ENCODE results near the gene RANBP9. TPM values are rescaled to one million over a fixed set of nuclear protein-coding genes. Genes with fewer than 3 reads are reported as not detected.

The RANBP9 gene
- total and polyA plus RNA-seq, 2 of the 13 experiments (the other 11 are each of a cell fraction or from before 2014, with no cell fraction given), result 26.6 to 30.6 TPM

GRCh38 chr6:13614926-13615791 is 96.5 kb downstream of the RANBP9 start, which contains the start of gene NOL7 (continued):
- TF ChIP-seq ZNF224 (CRISPR knock-in tag; IDR thresholded peaks at IDR 0.05), result no peak
- peak; percentile 81 for TF ChIP-seq FOSL2 (CRISPR knock-in tag; IDR thresholded peaks at IDR 0.05)
- TF ChIP-seq FIP1L1 (IDR thresholded peaks at IDR 0.05; ENCODE audit: borderline replicate concordance, insufficient read depth, low read depth, low read length), result no peak; the same call in 1 of the 2 replicates
- TF ChIP-seq ZBTB40 (IDR thresholded peaks at IDR 0.05), result peak; percentile 37; the same call in 1 of the 2 replicates
- TF ChIP-seq ZBTB40 (CRISPR knock-in tag; IDR thresholded peaks at IDR 0.05), result peak; percentile 93
- no peak; the same call in 1 of the 2 replicates for TF ChIP-seq SIX1 (CRISPR knock-in tag; IDR thresholded peaks at IDR 0.05; ENCODE audit: borderline replicate concordance)
- no peak; the same call in 1 of the 2 replicates for TF ChIP-seq DDIT3 (CRISPR knock-in tag; IDR thresholded peaks at IDR 0.05)
- peak; percentile 91; the same call in 1 of the 2 replicates for TF ChIP-seq ZNF256 (CRISPR knock-in tag; conservative IDR thresholded peaks at IDR 0.05)
- peak; percentile 93 for TF ChIP-seq ZNF616 (CRISPR knock-in tag; IDR thresholded peaks at IDR 0.05; ENCODE audit: low read depth)
- peak; percentile 68 for TF ChIP-seq CREB1 (IDR thresholded peaks at IDR 0.05)
- TF ChIP-seq CREB1 (CRISPR knock-in tag; IDR thresholded peaks at IDR 0.05), result peak; percentile 46; the same call in 1 of the 2 replicates
- TF ChIP-seq MBD4 (IDR thresholded peaks at IDR 0.05; ENCODE audit: borderline replicate concordance, low read length), result no peak
- peak; percentile 99 for TF ChIP-seq ZNF670 (CRISPR knock-in tag; IDR thresholded peaks at IDR 0.05; ENCODE audit: borderline replicate concordance)
- peak; percentile 97 for TF ChIP-seq ZNF709 (CRISPR knock-in tag; IDR thresholded peaks at IDR 0.05)
- no peak for TF ChIP-seq SMARCC2 (IDR thresholded peaks at IDR 0.05)
- peak; percentile 85 for TF ChIP-seq ZFAT (CRISPR knock-in tag; conservative IDR thresholded peaks at IDR 0.05)
